ENCODE data around the gene ATP5F1D.

DNA sequence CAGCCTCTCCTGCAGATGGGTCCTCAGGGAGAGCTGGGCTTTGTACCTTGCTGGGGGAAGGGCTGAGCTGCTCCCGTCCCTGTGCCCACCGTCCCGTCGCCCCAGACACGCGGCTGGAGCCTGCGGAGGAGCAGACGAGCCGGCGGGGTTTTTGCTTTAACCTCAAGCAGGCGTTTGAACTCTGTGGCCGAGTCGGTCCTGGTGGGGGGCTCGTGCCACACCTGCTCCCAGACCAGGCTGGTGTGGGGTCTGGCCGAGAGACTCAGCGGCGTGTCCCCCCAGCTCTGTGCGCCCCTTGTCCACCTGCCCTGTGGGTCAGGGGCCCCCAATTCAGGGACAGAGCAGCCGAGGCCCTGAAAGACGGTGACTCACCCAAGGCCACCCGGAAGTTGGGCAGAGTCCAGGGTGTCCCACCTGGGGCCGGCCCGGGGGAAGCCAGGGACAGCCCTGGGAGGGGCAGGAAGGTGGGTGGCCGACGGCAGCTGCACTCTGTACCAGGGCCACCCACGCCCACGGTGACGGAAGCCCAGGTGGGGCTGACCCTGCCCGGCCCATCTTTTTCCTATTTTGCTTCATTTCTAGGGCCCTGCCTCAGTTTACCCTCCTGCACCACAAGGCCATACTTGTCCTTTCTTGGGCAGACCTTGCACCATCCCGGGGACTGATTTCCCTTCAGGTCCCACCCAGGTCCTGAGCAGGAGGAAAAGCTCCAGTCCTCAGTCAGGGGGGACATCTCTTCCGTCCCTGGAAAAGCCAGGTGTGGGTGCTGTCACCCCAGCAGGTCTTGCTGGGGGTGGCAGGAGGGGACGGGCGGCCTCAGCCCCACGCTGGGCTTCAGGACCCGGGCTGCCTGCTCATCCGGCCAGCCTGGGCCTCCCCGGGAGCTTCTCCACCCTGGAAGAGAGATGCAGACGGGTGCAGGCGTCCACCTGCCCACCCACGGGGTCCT, 49.4 kb downstream of the ATP5F1D start:
- TF ChIP-seq, protein P1, sequence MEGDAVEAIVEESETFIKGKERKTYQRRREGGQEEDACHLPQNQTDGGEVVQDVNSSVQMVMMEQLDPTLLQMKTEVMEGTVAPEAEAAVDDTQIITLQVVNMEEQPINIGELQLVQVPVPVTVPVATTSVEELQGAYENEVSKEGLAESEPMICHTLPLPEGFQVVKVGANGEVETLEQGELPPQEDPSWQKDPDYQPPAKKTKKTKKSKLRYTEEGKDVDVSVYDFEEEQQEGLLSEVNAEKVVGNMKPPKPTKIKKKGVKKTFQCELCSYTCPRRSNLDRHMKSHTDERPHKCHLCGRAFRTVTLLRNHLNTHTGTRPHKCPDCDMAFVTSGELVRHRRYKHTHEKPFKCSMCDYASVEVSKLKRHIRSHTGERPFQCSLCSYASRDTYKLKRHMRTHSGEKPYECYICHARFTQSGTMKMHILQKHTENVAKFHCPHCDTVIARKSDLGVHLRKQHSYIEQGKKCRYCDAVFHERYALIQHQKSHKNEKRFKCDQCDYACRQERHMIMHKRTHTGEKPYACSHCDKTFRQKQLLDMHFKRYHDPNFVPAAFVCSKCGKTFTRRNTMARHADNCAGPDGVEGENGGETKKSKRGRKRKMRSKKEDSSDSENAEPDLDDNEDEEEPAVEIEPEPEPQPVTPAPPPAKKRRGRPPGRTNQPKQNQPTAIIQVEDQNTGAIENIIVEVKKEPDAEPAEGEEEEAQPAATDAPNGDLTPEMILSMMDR (conservative IDR thresholded peaks at IDR 0.05; ENCODE audit: low read length) = no peak
- no peak for TF ChIP-seq EZH2phosphoT487 (IDR thresholded peaks at IDR 0.05; ENCODE audit: borderline replicate concordance)

All from Loucy (cell line).